ENCODE measurements around the gene TECTB.

The TECTB gene

DNA sequence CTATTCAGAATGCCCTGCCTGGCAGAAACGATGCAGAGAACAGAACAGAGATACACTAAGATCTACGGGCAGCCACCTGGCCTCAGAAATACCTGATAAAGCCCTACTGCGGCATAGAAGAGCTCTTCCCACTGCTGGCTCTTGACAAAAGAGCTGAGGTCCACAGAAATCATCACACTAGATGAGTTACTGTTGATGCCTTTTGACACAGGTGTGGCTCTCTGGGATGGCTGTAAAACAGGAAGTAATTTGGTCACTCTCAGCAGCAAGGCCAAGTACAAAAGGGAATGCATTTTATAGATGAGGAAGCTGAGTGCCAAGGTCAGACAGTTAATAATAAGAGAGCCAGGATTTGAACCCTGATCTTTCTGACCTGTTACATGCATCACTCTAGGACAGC is 55.8 kb downstream of the TECTB start:
- H3K9me3 ChIP-seq (ENCODE audit: low read length): no peaks in the 10 kb centered on the region
- no peaks in the 10 kb centered on the region for H3K27me3 ChIP-seq (ENCODE audit: control insufficient read depth in 1 of 2, insufficient read depth in 2 of 2, low read length in 2 of 2)
- H3K36me3 ChIP-seq (ENCODE audit: insufficient read depth, low read length): no peaks in the 10 kb centered on the region
- no peak overlapping the region for H3K27ac ChIP-seq (ENCODE audit: low read depth, low read length)
- no peak overlapping the region for H3K9ac ChIP-seq (ENCODE audit: low read length)
- H3K4me1 ChIP-seq (ENCODE audit: insufficient read depth, low read length): no peaks in the 10 kb centered on the region
- no peak overlapping the region for H3K4me3 ChIP-seq (ENCODE audit: low read depth in 1 of 2, low read length in 2 of 2)

DNA sequence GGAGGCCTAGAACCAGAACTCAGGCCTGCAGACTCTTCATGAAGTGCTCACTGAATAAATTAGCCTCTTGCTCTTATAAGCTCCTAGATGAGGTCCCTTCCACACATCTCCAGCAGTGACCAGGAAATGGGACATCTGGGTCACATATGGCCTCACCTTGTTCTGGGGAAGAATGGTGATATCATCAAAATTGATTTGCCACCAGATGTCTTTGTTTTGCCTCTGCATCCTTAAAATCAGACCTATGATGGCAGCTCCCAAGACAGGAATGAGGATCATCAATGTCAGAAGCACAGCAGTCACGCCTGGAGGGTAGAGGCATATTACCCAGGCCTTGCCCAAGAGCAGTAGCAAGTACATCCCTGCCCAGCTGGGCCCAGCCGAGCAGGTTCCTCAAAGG is 57.4 kb downstream of the TECTB start:
- H3K9ac ChIP-seq (ENCODE audit: low read length): no peak overlapping the region

DNA sequence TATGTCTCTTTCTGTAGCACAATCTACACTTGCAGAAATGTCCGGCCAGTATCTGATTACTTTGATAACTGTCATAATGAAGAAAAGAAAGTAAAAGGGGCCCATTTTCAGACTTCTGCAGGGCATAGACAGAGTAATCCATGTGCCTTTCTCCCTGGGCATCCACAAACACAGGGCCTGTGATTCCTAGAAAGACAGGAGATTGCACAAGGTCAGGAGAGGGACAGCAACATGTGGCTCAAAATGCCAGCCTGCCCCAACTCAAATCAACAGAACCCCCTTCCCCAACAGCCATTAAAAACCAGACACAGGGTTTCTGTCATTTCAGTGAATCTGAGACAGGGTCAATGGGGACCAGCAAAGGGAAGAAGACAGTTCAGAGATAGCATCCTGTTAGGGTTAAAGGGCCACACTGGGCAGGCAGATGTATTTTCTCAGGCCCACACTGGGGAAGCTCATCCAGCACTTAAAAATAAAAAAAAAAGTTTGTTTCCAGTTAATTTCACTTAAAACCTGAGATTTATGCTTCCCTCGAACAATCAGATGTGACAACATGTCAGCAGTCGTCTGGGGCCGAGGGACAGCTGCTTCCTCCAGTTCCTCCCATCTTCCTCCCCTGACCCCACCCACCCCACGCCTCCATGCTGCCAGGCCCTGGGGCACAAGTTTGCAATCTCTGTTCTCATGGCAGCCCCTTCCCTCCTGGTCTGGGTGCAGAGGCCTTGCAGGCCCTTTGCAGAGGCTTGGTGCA is 60.0 kb downstream of the TECTB start:
- H3K9me3 ChIP-seq (ENCODE audit: low read length): no peaks in the 10 kb centered on the region
- H3K27ac ChIP-seq (ENCODE audit: low read depth, low read length): no peak overlapping the region
- no peaks in the 10 kb centered on the region for H3K4me1 ChIP-seq (ENCODE audit: insufficient read depth, low read length)
- H3K36me3 ChIP-seq (ENCODE audit: insufficient read depth, low read length): no peaks in the 10 kb centered on the region
- no peak overlapping the region for H3K4me3 ChIP-seq (ENCODE audit: low read depth in 1 of 2, low read length in 2 of 2)
- no peaks in the 10 kb centered on the region for H3K27me3 ChIP-seq (ENCODE audit: control insufficient read depth in 1 of 2, insufficient read depth in 2 of 2, low read length in 2 of 2)
- H3K9ac ChIP-seq (ENCODE audit: low read length): no peak overlapping the region

More for the DNA sequence above, 57.4 kb downstream of the TECTB start:
- H3K27me3 ChIP-seq (ENCODE audit: control insufficient read depth in 1 of 2, insufficient read depth in 2 of 2, low read length in 2 of 2): no peaks in the 10 kb centered on the region
- no peaks in the 10 kb centered on the region for H3K4me1 ChIP-seq (ENCODE audit: insufficient read depth, low read length)
- H3K27ac ChIP-seq (ENCODE audit: low read depth, low read length): no peak overlapping the region
- no peaks in the 10 kb centered on the region for H3K36me3 ChIP-seq (ENCODE audit: insufficient read depth, low read length)
- no peak overlapping the region for H3K4me3 ChIP-seq (ENCODE audit: low read depth in 1 of 2, low read length in 2 of 2)
- H3K9me3 ChIP-seq (ENCODE audit: low read length): no peaks in the 10 kb centered on the region

DNA sequence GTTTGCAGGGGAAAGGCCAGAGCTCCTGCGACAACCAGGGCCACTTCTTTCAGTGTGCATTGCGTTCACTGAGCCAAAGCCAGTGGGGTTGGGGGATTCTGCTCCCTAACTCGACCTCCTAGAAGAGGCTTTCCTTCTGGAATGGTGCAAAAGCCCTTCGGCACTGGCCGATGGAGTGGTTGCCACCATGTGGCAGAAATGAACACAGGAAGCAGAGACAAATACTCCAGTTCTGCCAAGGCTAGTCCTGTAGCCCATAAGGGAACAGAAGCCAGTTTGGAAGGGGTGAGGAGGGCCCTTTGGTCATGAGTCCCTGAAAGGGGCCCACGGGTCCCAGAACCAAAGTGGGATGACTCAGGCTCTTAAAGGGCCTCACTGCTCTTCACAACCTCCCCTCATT is 61.1 kb downstream of the TECTB start:
- H3K27me3 ChIP-seq (ENCODE audit: control insufficient read depth in 1 of 2, insufficient read depth in 2 of 2, low read length in 2 of 2): no peaks in the 10 kb centered on the region
- H3K9me3 ChIP-seq (ENCODE audit: low read length): no peaks in the 10 kb centered on the region
- no peak overlapping the region for H3K9ac ChIP-seq (ENCODE audit: low read length)

DNA sequence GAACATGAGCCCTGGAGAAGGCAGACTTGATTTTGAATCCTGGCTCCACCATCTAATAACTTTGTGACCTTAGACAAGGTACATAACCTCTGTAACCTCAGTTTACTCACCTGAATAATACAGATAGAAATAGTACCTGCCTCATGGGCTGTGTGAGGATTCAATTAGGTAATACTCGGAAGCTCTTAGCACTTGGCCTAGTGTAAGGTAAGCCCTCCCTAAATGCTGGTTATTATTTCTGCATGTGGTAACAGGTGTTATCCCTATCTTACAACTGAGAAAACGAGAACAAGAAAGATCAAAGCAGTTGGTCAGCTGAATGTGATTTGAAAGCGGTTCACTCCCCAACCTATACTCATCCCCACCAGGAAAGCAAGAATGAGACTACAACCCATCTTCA is 62.0 kb downstream of the TECTB start:
- no peak overlapping the region for H3K27ac ChIP-seq (ENCODE audit: low read depth, low read length)
- no peaks in the 10 kb centered on the region for H3K36me3 ChIP-seq (ENCODE audit: insufficient read depth, low read length)
- no peak overlapping the region for H3K4me3 ChIP-seq (ENCODE audit: low read depth in 1 of 2, low read length in 2 of 2)
- no peaks in the 10 kb centered on the region for H3K4me1 ChIP-seq (ENCODE audit: insufficient read depth, low read length)
- H3K9ac ChIP-seq (ENCODE audit: low read length): no peak overlapping the region
- H3K27me3 ChIP-seq (ENCODE audit: control insufficient read depth in 1 of 2, insufficient read depth in 2 of 2, low read length in 2 of 2): no peaks in the 10 kb centered on the region
- no peaks in the 10 kb centered on the region for H3K9me3 ChIP-seq (ENCODE audit: low read length)

More for the DNA sequence above, 61.1 kb downstream of the TECTB start:
- H3K36me3 ChIP-seq (ENCODE audit: insufficient read depth, low read length): no peaks in the 10 kb centered on the region
- H3K4me3 ChIP-seq (ENCODE audit: low read depth in 1 of 2, low read length in 2 of 2): no peak overlapping the region
- H3K27ac ChIP-seq (ENCODE audit: low read depth, low read length): no peak overlapping the region
- no peaks in the 10 kb centered on the region for H3K4me1 ChIP-seq (ENCODE audit: insufficient read depth, low read length)

DNA sequence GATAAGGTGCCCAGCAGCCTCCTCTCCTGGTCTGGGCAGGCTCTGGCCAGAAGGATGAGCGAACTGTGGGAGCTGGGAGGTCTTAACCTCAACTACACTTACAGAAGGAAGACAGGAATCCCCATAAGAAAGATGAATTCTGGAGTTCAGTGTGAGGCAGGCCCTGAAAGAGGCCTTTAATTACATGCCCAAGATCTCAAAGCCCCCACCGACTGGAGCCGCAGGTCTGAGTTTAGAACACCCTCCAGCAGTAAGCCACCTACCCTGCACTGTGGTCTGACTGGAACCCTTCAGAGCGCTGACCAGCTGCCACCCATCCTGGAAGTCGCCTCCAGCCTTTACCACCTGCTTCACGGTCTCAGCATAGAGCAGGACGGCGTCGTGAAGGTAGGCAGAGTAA is 62.5 kb downstream of the TECTB start:
- Histone ChIP-seq H3K4me3 (ENCODE audit: low read depth in 1 of 2, low read length in 2 of 2) (no peak overlapping the region), H3K36me3 (ENCODE audit: insufficient read depth, low read length) (no peaks in the 10 kb centered on the region), H3K27ac (ENCODE audit: low read depth, low read length) (no peak overlapping the region), H3K9me3 (ENCODE audit: low read length) (no peaks in the 10 kb centered on the region), H3K4me1 (ENCODE audit: insufficient read depth, low read length) (no peaks in the 10 kb centered on the region), H3K27me3 (ENCODE audit: control insufficient read depth in 1 of 2, insufficient read depth in 2 of 2, low read length in 2 of 2) (no peaks in the 10 kb centered on the region), H3K9ac (ENCODE audit: low read length) (no peak overlapping the region)

DNA sequence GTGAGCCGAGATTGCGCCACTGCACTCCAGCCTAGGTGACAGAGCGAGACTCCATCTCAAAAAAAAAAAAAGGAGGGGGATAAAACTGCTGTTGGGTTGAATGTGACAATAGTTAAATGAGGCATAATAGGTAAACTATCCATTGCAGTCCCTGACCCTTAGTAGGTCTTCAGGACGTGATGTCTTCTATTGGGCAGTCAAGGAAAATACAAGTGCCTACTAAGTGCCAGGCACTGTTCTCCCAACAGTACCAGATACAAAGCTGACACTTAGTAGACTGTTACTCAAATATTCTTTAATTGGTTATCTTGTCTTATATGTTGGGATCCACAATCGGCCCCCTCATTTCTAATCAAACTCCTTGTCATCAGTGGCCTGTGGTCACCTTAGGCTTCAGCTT is 63.6 kb downstream of the TECTB start:
- Histone ChIP-seq H3K9me3 (ENCODE audit: low read length) (no peaks in the 10 kb centered on the region), H3K4me3 (ENCODE audit: low read depth in 1 of 2, low read length in 2 of 2) (no peak overlapping the region), H3K27ac (ENCODE audit: low read depth, low read length) (no peak overlapping the region), H3K9ac (ENCODE audit: low read length) (no peak overlapping the region), H3K4me1 (ENCODE audit: insufficient read depth, low read length) (no peaks in the 10 kb centered on the region), H3K27me3 (ENCODE audit: control insufficient read depth in 1 of 2, insufficient read depth in 2 of 2, low read length in 2 of 2) (no peaks in the 10 kb centered on the region), H3K36me3 (ENCODE audit: insufficient read depth, low read length) (no peaks in the 10 kb centered on the region)

DNA sequence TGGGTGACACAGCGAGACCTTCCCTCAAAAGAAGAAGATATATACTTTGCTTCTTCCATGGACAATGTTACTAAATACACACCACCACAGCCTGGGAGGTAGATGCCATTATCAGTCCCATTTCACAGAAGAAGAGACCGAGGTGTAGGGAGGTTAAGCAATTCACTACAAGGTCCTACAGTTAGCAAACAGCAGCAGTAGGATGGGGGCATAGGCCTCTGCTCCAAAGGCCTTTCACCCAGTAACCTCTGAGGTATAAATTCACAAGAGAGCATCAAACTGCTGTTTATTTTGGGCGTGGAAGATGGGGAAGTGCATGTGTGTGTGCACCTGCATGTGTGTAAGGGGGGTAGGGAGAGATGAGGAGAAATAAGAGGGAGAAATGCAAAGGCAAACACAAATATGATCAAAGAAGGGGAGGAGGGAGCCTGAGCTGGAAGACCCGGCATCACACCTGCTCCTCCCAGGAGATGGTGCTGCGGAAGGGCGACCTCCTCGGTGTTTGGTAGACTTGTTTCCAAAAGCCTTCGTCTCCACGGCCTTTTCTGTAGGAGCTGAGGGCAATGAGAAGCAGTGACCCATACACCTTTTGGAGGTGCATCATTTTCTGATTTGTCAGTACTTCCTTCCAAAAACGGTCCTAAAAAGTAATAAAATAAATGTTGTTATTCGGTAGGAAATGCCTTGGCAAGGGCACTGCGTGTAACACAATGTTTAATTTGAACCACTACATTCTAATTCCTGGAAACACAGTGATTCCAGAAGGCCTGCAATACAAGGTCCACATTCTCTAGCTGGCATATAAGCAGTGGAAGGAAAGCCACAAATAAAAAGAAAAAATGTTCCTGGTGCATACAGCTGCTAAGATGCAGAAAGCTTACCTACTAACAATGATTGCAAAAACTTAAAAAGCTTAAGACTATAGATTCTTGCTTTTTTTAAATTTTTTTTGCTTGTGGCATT is 64.8 kb downstream of the TECTB start:
- Histone ChIP-seq H3K4me1 (ENCODE audit: insufficient read depth, low read length) (no peaks in the 10 kb centered on the region), H3K27ac (ENCODE audit: low read depth, low read length) (no peak overlapping the region), H3K9me3 (ENCODE audit: low read length) (no peaks in the 10 kb centered on the region), H3K36me3 (ENCODE audit: insufficient read depth, low read length) (no peaks in the 10 kb centered on the region), H3K9ac (ENCODE audit: low read length) (no peak overlapping the region), H3K4me3 (ENCODE audit: low read depth in 1 of 2, low read length in 2 of 2) (no peak overlapping the region), H3K27me3 (ENCODE audit: control insufficient read depth in 1 of 2, insufficient read depth in 2 of 2, low read length in 2 of 2) (no peaks in the 10 kb centered on the region)

DNA sequence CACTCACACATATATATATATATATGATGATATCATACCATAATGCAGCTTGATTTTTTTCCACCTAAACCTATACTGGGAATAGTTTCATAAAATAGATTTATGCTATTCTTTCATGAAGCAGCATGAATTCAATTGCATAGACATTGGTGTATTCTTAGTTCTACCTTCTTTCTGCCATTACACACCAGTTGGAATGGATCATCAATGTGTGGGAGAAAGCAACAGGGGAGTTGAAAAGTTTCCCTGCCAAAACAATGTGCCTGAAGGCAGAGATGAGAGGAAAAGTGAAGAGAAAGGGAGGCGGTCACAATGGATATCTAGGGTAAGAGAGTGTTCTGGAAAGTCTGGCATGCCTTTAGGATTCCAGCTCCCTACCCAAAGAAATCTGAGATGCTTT is 65.6 kb downstream of the TECTB start:
- Histone ChIP-seq H3K9me3 (ENCODE audit: low read length) (no peaks in the 10 kb centered on the region), H3K4me1 (ENCODE audit: insufficient read depth, low read length) (no peaks in the 10 kb centered on the region), H3K27me3 (ENCODE audit: control insufficient read depth in 1 of 2, insufficient read depth in 2 of 2, low read length in 2 of 2) (no peaks in the 10 kb centered on the region), H3K9ac (ENCODE audit: low read length) (no peak overlapping the region), H3K4me3 (ENCODE audit: low read depth in 1 of 2, low read length in 2 of 2) (no peak overlapping the region), H3K27ac (ENCODE audit: low read depth, low read length) (no peak overlapping the region), H3K36me3 (ENCODE audit: insufficient read depth, low read length) (no peaks in the 10 kb centered on the region)

DNA sequence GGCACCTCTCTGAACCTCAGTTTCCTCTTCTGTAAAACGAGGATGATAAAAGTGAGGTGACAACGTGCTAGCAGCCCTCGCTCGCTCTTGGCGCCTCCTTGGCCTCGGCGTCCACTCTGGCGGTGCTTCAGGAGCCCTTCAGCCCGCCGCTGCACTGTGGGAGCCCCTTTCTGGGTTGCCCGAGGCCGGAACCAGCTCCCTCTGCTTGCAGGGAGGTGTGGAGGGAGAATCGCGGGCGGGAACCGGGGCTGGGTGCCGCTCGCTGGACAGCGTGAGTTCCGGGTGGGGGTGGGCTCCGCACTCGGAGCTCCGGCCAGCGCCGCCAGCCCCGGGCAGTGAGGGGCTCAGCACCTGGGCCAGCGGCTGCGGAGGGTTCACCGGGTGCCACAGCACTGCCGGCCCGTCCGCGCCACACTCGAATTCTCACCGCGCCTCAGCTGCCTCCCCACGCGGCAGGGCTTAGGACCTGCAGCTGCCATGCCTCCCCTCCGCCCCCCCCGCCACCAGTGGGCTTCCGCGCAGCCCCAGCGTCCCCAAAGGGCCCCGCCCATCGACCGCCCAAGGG is 66.4 kb downstream of the TECTB start:
- Histone ChIP-seq H3K27ac (ENCODE audit: low read depth, low read length) (no peak overlapping the region), H3K36me3 (ENCODE audit: insufficient read depth, low read length) (no peaks in the 10 kb centered on the region), H3K4me3 (ENCODE audit: low read depth in 1 of 2, low read length in 2 of 2) (no peak overlapping the region), H3K9me3 (ENCODE audit: low read length) (no peaks in the 10 kb centered on the region), H3K27me3 (ENCODE audit: control insufficient read depth in 1 of 2, insufficient read depth in 2 of 2, low read length in 2 of 2) (no peaks in the 10 kb centered on the region), H3K9ac (ENCODE audit: low read length) (no peak overlapping the region), H3K4me1 (ENCODE audit: insufficient read depth, low read length) (no peaks in the 10 kb centered on the region)

DNA sequence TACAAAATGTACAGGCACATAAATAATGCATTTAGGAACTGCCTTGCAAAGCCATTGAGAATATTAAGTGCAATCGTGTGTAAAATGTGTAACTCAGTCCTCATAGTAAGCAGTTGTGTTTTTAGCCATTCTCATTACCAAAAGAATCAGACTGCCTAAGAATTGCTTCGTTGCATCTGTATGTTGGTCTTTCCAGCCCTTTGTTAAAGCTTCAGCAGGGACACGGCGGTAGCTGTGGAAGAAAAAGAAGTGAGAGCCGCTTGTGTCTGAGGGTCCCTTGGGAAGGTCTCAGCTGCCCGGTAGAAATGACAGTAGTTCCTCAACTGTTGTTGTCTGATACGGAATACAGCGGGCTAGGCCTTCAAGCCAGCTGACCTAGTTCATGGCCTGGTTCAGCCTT is 67.9 kb downstream of the TECTB start:
- no peaks in the 10 kb centered on the region for H3K27me3 ChIP-seq (ENCODE audit: control insufficient read depth in 1 of 2, insufficient read depth in 2 of 2, low read length in 2 of 2)
- no peak overlapping the region for H3K27ac ChIP-seq (ENCODE audit: low read depth, low read length)
- H3K9ac ChIP-seq (ENCODE audit: low read length): no peak overlapping the region
- no peaks in the 10 kb centered on the region for H3K9me3 ChIP-seq (ENCODE audit: low read length)
- H3K36me3 ChIP-seq (ENCODE audit: insufficient read depth, low read length): no peaks in the 10 kb centered on the region
- no peak overlapping the region for H3K4me3 ChIP-seq (ENCODE audit: low read depth in 1 of 2, low read length in 2 of 2)
- no peaks in the 10 kb centered on the region for H3K4me1 ChIP-seq (ENCODE audit: insufficient read depth, low read length)

Measured in muscle layer of colon (tissue), 2 donors.